ENCODE data around the gene NAMPT. TPM values are rescaled to one million over a fixed set of nuclear protein-coding genes. Genes with fewer than 3 reads are reported as not detected.

Gene NAMPT
- total RNA-seq, 1 donor from 2014 or later, result 28.2 TPM

GRCh38 chr7:106260136-106260561, 24.6 kb downstream of the NAMPT start:
- no peak overlapping the region for H3K9ac ChIP-seq (ENCODE audit: low read depth in 1 of 3, low read length in 3 of 3)
- no peak overlapping the region for H3K4me3 ChIP-seq (ENCODE audit: low read length in 3 of 3)

GRCh38 chr7:106258789-106259188, 26.0 kb downstream of the NAMPT start:
- no peak overlapping the region for H3K9ac ChIP-seq (ENCODE audit: low read depth in 1 of 3, low read length in 3 of 3)
- H3K36me3 ChIP-seq (ENCODE audit: control insufficient read depth in 3 of 3, insufficient read depth in 3 of 3, low read length in 3 of 3), result peaks cover 15 to 49% (median 21%) of the 10 kb centered on the region in 3 donors
- no peak overlapping the region for H3K27ac ChIP-seq (ENCODE audit: low read depth, low read length)
- H3K4me1 ChIP-seq (ENCODE audit: control insufficient read depth in 3 of 3, insufficient read depth in 3 of 3, low read length in 3 of 3), result no peaks in the 10 kb centered on the region
- H3K4me3 ChIP-seq (ENCODE audit: low read length in 3 of 3), result no peak overlapping the region
- no peaks in the 10 kb centered on the region for H3K9me3 ChIP-seq (ENCODE audit: control insufficient read depth in 3 of 3, low read length in 3 of 3)
- H3K27me3 ChIP-seq (ENCODE audit: control insufficient read depth in 3 of 3, insufficient read depth in 3 of 3, low read length in 3 of 3), result no peaks in the 10 kb centered on the region

More at GRCh38 chr7:106260136-106260561, 24.6 kb downstream of the NAMPT start:
- Histone ChIP-seq H3K36me3 (ENCODE audit: control insufficient read depth in 3 of 3, insufficient read depth in 3 of 3, low read length in 3 of 3) (peaks cover 15 to 47% (median 21%) of the 10 kb centered on the region in 3 donors), H3K4me1 (ENCODE audit: control insufficient read depth in 3 of 3, insufficient read depth in 3 of 3, low read length in 3 of 3) (no peaks in the 10 kb centered on the region), H3K27me3 (ENCODE audit: control insufficient read depth in 3 of 3, insufficient read depth in 3 of 3, low read length in 3 of 3) (no peaks in the 10 kb centered on the region), H3K9me3 (ENCODE audit: control insufficient read depth in 3 of 3, low read length in 3 of 3) (no peaks in the 10 kb centered on the region), H3K27ac (ENCODE audit: low read depth, low read length) (no peak overlapping the region)

- no peaks in the 10 kb centered on the region for H3K4me1 ChIP-seq (ENCODE audit: control insufficient read depth in 3 of 3, insufficient read depth in 3 of 3, low read length in 3 of 3)
- no peak overlapping the region for H3K9ac ChIP-seq (ENCODE audit: low read depth in 1 of 3, low read length in 3 of 3)
- H3K9me3 ChIP-seq (ENCODE audit: control insufficient read depth in 3 of 3, low read length in 3 of 3), result no peaks in the 10 kb centered on the region
- H3K36me3 ChIP-seq (ENCODE audit: control insufficient read depth in 3 of 3, insufficient read depth in 3 of 3, low read length in 3 of 3), result peaks cover 20 to 58% (median 21%) of the 10 kb centered on the region in 3 donors
- no peaks in the 10 kb centered on the region for H3K27me3 ChIP-seq (ENCODE audit: control insufficient read depth in 3 of 3, insufficient read depth in 3 of 3, low read length in 3 of 3)
- no peak overlapping the region for H3K4me3 ChIP-seq (ENCODE audit: low read length in 3 of 3)
- H3K27ac ChIP-seq (ENCODE audit: low read depth, low read length), result no peak overlapping the region
Measured at GRCh38 chr7:106257752-106258151, 27.0 kb downstream of the NAMPT start.

GRCh38 chr7:106256144-106256543, 28.6 kb downstream of the NAMPT start:
- Histone ChIP-seq H3K36me3 (ENCODE audit: control insufficient read depth in 3 of 3, insufficient read depth in 3 of 3, low read length in 3 of 3) (peaks cover 20 to 66% (median 23%) of the 10 kb centered on the region in 3 donors), H3K9me3 (ENCODE audit: control insufficient read depth in 3 of 3, low read length in 3 of 3) (no peaks in the 10 kb centered on the region), H3K27ac (ENCODE audit: low read depth, low read length) (no peak overlapping the region), H3K27me3 (ENCODE audit: control insufficient read depth in 3 of 3, insufficient read depth in 3 of 3, low read length in 3 of 3) (no peaks in the 10 kb centered on the region), H3K9ac (ENCODE audit: low read depth in 1 of 3, low read length in 3 of 3) (no peak overlapping the region), H3K4me3 (ENCODE audit: low read length in 3 of 3) (no peak overlapping the region), H3K4me1 (ENCODE audit: control insufficient read depth in 3 of 3, insufficient read depth in 3 of 3, low read length in 3 of 3) (no peaks in the 10 kb centered on the region)

GRCh38 chr7:106255246-106255645, 29.5 kb downstream of the NAMPT start:
- no peak overlapping the region for H3K9ac ChIP-seq (ENCODE audit: low read depth in 1 of 3, low read length in 3 of 3)
- H3K27ac ChIP-seq (ENCODE audit: low read depth, low read length), result no peak overlapping the region
- H3K4me1 ChIP-seq (ENCODE audit: control insufficient read depth in 3 of 3, insufficient read depth in 3 of 3, low read length in 3 of 3), result no peaks in the 10 kb centered on the region
- H3K27me3 ChIP-seq (ENCODE audit: control insufficient read depth in 3 of 3, insufficient read depth in 3 of 3, low read length in 3 of 3), result no peaks in the 10 kb centered on the region
- no peak overlapping the region for H3K4me3 ChIP-seq (ENCODE audit: low read length in 3 of 3)
- H3K36me3 ChIP-seq (ENCODE audit: control insufficient read depth in 3 of 3, insufficient read depth in 3 of 3, low read length in 3 of 3), result peaks cover 20 to 61% (median 26%) of the 10 kb centered on the region in 3 donors
- H3K9me3 ChIP-seq (ENCODE audit: control insufficient read depth in 3 of 3, low read length in 3 of 3), result no peaks in the 10 kb centered on the region

GRCh38 chr7:106254525-106255116, 30.2 kb downstream of the NAMPT start:
- H3K36me3 ChIP-seq (ENCODE audit: control insufficient read depth in 3 of 3, insufficient read depth in 3 of 3, low read length in 3 of 3), result peaks cover 17 to 56% (median 24%) of the 10 kb centered on the region in 3 donors
- H3K27me3 ChIP-seq (ENCODE audit: control insufficient read depth in 3 of 3, insufficient read depth in 3 of 3, low read length in 3 of 3), result no peaks in the 10 kb centered on the region
- no peak overlapping the region for H3K4me3 ChIP-seq (ENCODE audit: low read length in 3 of 3)
- H3K4me1 ChIP-seq (ENCODE audit: control insufficient read depth in 3 of 3, insufficient read depth in 3 of 3, low read length in 3 of 3), result no peaks in the 10 kb centered on the region
- no peak overlapping the region for H3K27ac ChIP-seq (ENCODE audit: low read depth, low read length)
- H3K9ac ChIP-seq (ENCODE audit: low read depth in 1 of 3, low read length in 3 of 3), result no peak overlapping the region
- H3K9me3 ChIP-seq (ENCODE audit: control insufficient read depth in 3 of 3, low read length in 3 of 3), result no peaks in the 10 kb centered on the region

- no peaks in the 10 kb centered on the region for H3K9me3 ChIP-seq (ENCODE audit: control insufficient read depth in 3 of 3, low read length in 3 of 3)
- H3K9ac ChIP-seq (ENCODE audit: low read depth in 1 of 3, low read length in 3 of 3), result no peak overlapping the region
- no peak overlapping the region for H3K27ac ChIP-seq (ENCODE audit: low read depth, low read length)
- no peak overlapping the region for H3K4me3 ChIP-seq (ENCODE audit: low read length in 3 of 3)
- no peaks in the 10 kb centered on the region for H3K4me1 ChIP-seq (ENCODE audit: control insufficient read depth in 3 of 3, insufficient read depth in 3 of 3, low read length in 3 of 3)
- H3K36me3 ChIP-seq (ENCODE audit: control insufficient read depth in 3 of 3, insufficient read depth in 3 of 3, low read length in 3 of 3), result peaks cover 8 to 45% (median 25%) of the 10 kb centered on the region in 3 donors
- no peaks in the 10 kb centered on the region for H3K27me3 ChIP-seq (ENCODE audit: control insufficient read depth in 3 of 3, insufficient read depth in 3 of 3, low read length in 3 of 3)
Measured at GRCh38 chr7:106252568-106252967, 32.2 kb downstream of the NAMPT start.

GRCh38 chr7:106249488-106249887, 35.3 kb downstream of the NAMPT start:
- no peak overlapping the region for H3K27ac ChIP-seq (ENCODE audit: low read depth, low read length)
- H3K9ac ChIP-seq (ENCODE audit: low read depth in 1 of 3, low read length in 3 of 3), result no peak overlapping the region
- H3K27me3 ChIP-seq (ENCODE audit: control insufficient read depth in 3 of 3, insufficient read depth in 3 of 3, low read length in 3 of 3), result no peaks in the 10 kb centered on the region
- no peaks in the 10 kb centered on the region for H3K9me3 ChIP-seq (ENCODE audit: control insufficient read depth in 3 of 3, low read length in 3 of 3)
- no peaks in the 10 kb centered on the region for H3K4me1 ChIP-seq (ENCODE audit: control insufficient read depth in 3 of 3, insufficient read depth in 3 of 3, low read length in 3 of 3)
- peaks cover 8 to 46% (median 25%) of the 10 kb centered on the region in 3 donors for H3K36me3 ChIP-seq (ENCODE audit: control insufficient read depth in 3 of 3, insufficient read depth in 3 of 3, low read length in 3 of 3)
- H3K4me3 ChIP-seq (ENCODE audit: low read length in 3 of 3), result no peak overlapping the region

GRCh38 chr7:106248600-106248999, 36.2 kb downstream of the NAMPT start:
- Histone ChIP-seq H3K36me3 (ENCODE audit: control insufficient read depth in 3 of 3, insufficient read depth in 3 of 3, low read length in 3 of 3) (peaks cover 8 to 40% (median 23%) of the 10 kb centered on the region in 3 donors), H3K27ac (ENCODE audit: low read depth, low read length) (no peak overlapping the region), H3K9ac (ENCODE audit: low read depth in 1 of 3, low read length in 3 of 3) (no peak overlapping the region), H3K9me3 (ENCODE audit: control insufficient read depth in 3 of 3, low read length in 3 of 3) (no peaks in the 10 kb centered on the region), H3K4me3 (ENCODE audit: low read length in 3 of 3) (no peak overlapping the region), H3K4me1 (ENCODE audit: control insufficient read depth in 3 of 3, insufficient read depth in 3 of 3, low read length in 3 of 3) (no peaks in the 10 kb centered on the region), H3K27me3 (ENCODE audit: control insufficient read depth in 3 of 3, insufficient read depth in 3 of 3, low read length in 3 of 3) (no peaks in the 10 kb centered on the region)

GRCh38 chr7:106247841-106248240, 36.9 kb downstream of the NAMPT start:
- Histone ChIP-seq H3K4me1 (ENCODE audit: control insufficient read depth in 3 of 3, insufficient read depth in 3 of 3, low read length in 3 of 3) (no peaks in the 10 kb centered on the region), H3K9me3 (ENCODE audit: control insufficient read depth in 3 of 3, low read length in 3 of 3) (no peaks in the 10 kb centered on the region), H3K27ac (ENCODE audit: low read depth, low read length) (no peak overlapping the region), H3K4me3 (ENCODE audit: low read length in 3 of 3) (no peak overlapping the region), H3K36me3 (ENCODE audit: control insufficient read depth in 3 of 3, insufficient read depth in 3 of 3, low read length in 3 of 3) (peaks cover 3 to 33% (median 19%) of the 10 kb centered on the region in 3 donors), H3K9ac (ENCODE audit: low read depth in 1 of 3, low read length in 3 of 3) (no peak overlapping the region), H3K27me3 (ENCODE audit: control insufficient read depth in 3 of 3, insufficient read depth in 3 of 3, low read length in 3 of 3) (no peaks in the 10 kb centered on the region)
